Activated T-cell treated with anti-CD3 and anti-CD28 coated beads, Interleukin-2, amount 50 U/mL, for 4 hours (primary cell): ENCODE measurements around the gene SPATS2. TPM values are rescaled to one million over a fixed set of nuclear protein-coding genes. Genes with fewer than 3 reads are reported as not detected.
A peak's percentile ranks its signal among the peaks of the same experiment; 100 is the strongest.

Experiments
- ATAC-seq, 2 donors: fragments of 200-7000 bp; cut with Tn5 transposase; one replicate each; pipeline ENCODE4 v1.10.0; 2021
- DNase-seq: peaks from one replicate; pipeline ENCODE4 v3.0.0-alpha.2; 2020
- H3K27me3 Mint-ChIP-seq: one replicate; pipeline ENCODE4 v1.8.0; 2021; ENCODE audit warnings: low read depth, mixed read lengths
- H3K36me3 Mint-ChIP-seq: one replicate; pipeline ENCODE4 v1.8.0; 2022; ENCODE audit warnings: mixed read lengths; ENCODE audit not compliant: insufficient read depth
- H3K4me1 Mint-ChIP-seq: one replicate; pipeline ENCODE4 v1.8.0; 2021; ENCODE audit warnings: low read depth, mixed read lengths
- H3K4me3 Mint-ChIP-seq: one replicate; pipeline ENCODE4 v1.8.0; 2021; ENCODE audit warnings: mild to moderate bottlenecking, moderate library complexity, mixed read lengths
- H3K9me3 Mint-ChIP-seq: one replicate; pipeline ENCODE4 v1.8.0; 2021; ENCODE audit warnings: mixed read lengths
- total RNA-seq, 3 donors: library from RNA; stranded (reverse); gene quantifications; one replicate each; pipeline ENCODE4 v1.2.1, GENCODE V29; 2021

The SPATS2 gene
- total RNA-seq, 3 donors from 2014 or later: 6.9 to 7.2 (median 7.0) TPM

DNA sequence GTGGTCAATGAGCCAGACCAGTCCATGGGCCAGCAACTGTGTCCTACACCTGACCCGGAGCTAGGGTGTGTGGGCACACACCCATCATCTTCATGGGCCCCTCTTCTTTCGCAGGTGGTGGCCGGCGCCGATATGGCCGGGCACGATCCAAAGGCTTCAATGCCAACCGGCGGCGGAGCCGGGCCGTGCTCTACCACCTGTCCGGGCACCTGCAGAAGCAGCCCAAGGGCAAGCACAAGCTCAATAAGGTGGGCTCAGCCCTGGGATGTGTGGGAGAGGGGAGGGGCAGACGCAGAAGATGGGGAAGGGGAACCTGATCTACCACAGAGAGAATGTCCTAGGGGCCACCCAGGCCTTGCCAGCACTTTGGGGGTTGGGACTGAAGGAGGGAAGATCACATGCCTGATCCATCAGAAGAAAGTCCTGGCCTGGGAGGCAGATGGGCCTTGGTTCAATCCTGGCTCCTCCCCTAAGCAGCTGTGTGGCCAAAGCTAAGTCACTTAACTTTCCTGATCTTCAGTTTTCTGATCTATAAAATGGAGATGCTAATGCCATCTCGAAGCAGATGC lies 175.4 kb downstream of the SPATS2 start:
- H3K27me3 Mint-ChIP-seq: peaks cover 8% of the 10 kb centered on the region
- no peak for DNase-seq
- H3K4me3 Mint-ChIP-seq: no peak overlapping the region
- H3K36me3 Mint-ChIP-seq: no peaks in the 10 kb centered on the region
- no peak for ATAC-seq
- H3K4me1 Mint-ChIP-seq: peaks cover 12% of the 10 kb centered on the region
- H3K9me3 Mint-ChIP-seq: no peaks in the 10 kb centered on the region

DNA sequence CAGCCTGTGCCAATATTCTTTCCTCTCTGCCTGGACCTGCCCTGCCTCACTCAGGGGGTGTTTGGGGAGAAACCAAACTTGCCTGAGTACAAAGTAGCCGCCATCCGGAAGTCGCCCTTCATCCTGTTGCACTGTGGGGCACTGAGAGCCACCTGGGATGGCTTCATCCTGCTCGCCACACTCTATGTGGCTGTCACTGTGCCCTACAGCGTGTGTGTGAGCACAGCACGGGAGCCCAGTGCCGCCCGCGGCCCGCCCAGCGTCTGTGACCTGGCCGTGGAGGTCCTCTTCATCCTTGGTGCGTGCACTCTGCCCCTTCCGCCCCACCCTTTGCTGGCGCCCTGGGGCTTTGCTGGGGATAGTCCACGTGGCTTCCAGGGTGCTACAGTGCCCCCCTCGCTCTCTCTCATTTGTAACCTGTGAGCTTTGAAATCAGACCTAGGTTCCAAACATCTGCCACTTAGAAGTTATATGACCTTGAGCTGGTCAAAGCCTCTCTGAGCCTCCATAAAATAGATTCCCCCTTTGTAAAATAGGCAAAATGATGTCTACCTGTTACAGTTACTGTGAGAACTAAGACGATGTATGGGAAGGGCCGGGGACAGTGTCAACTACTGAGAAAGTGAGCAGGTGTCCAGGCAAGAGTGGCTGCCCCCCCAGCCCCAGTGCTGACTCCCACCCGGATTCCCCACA lies 176.1 kb downstream of the SPATS2 start:
- no peaks in the 10 kb centered on the region for H3K36me3 Mint-ChIP-seq
- peaks cover 14% of the 10 kb centered on the region for H3K27me3 Mint-ChIP-seq
- no peak for ATAC-seq
- peaks cover 14% of the 10 kb centered on the region for H3K4me1 Mint-ChIP-seq
- H3K4me3 Mint-ChIP-seq: no peak overlapping the region
- no peaks in the 10 kb centered on the region for H3K9me3 Mint-ChIP-seq
- DNase-seq: no peak

DNA sequence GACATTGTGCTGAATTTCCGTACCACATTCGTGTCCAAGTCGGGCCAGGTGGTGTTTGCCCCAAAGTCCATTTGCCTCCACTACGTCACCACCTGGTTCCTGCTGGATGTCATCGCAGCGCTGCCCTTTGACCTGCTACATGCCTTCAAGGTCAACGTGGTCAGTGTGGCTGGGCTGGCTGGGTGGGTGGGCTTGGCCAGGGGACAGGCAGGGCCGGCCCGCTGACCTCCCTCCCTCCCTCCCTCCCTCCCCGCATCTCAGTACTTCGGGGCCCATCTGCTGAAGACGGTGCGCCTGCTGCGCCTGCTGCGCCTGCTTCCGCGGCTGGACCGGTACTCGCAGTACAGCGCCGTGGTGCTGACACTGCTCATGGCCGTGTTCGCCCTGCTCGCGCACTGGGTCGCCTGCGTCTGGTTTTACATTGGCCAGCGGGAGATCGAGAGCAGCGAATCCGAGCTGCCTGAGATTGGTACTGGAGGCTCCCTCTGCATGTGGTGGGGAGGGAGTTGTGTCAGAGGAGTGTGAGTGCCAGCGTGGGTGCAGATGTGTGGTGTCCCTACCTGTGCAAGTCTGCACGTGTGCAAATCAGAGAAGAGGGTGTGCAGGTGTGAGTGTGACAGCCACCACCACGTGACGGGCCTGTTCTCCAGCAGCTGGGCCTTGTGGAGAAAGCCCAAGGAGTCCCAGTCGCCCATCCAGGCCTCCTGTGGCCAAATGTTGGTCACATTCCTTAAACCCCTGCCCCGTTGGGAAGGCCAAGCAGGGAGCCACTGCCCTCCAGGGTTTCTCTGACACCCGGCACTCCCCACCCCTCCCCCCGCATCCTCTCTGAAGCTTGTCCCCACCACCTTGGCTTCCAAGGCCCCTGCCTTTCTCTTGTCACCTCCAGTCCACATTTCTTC lies 176.9 kb downstream of the SPATS2 start:
- no peaks in the 10 kb centered on the region for H3K36me3 Mint-ChIP-seq
- H3K9me3 Mint-ChIP-seq: no peaks in the 10 kb centered on the region
- peaks cover 20% of the 10 kb centered on the region for H3K27me3 Mint-ChIP-seq
- H3K4me3 Mint-ChIP-seq: no peak overlapping the region
- ATAC-seq: no peak
- no peak for DNase-seq
- H3K4me1 Mint-ChIP-seq: peaks cover 16% of the 10 kb centered on the region

DNA sequence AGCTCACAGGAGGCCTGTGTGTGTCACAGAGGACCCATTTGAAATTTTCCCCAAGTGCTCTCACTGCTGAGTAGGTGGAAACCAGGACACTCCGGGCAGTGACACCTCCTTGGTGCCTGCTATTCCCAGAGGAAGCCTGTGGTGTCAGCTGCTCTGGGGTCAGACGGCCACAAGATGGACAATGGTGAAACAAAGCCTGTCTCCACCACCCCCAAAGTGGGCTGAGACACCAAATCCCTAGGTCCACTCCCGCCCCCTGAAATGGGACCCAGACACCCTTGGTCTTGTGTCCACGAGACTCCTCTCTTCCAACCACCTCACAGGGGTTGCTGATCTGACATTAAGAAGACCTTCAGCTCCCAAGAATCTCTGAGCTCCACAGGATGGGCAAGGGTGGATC lies 178.6 kb downstream of the SPATS2 start:
- no peak overlapping the region for H3K4me3 Mint-ChIP-seq
- DNase-seq (no peak), ATAC-seq (no peak)
- H3K9me3 Mint-ChIP-seq: no peaks in the 10 kb centered on the region
- peaks cover 7% of the 10 kb centered on the region for H3K4me1 Mint-ChIP-seq
- no peaks in the 10 kb centered on the region for H3K36me3 Mint-ChIP-seq
- H3K27me3 Mint-ChIP-seq: peaks cover 22% of the 10 kb centered on the region

DNA sequence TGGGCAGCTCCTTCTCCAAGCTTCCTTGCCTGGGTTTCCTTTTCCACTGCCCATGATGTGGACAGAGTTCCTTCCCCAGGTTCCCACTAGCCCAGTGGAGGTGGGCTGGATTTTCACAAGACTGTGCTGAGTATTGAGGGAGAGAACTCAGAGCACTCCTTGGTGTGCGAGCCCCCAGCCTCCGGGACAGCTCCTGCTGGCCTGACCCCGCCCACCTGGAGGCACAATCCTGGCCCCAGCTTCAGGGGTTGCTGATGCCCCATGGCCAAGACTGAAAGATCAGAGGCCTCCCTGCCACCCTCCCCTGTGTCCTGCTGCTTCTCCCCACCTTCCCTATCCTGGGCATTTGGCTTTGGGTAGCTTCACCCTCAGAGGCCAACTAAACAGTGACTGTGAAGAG lies 179.2 kb downstream of the SPATS2 start:
- DNase-seq: no peak

DNA sequence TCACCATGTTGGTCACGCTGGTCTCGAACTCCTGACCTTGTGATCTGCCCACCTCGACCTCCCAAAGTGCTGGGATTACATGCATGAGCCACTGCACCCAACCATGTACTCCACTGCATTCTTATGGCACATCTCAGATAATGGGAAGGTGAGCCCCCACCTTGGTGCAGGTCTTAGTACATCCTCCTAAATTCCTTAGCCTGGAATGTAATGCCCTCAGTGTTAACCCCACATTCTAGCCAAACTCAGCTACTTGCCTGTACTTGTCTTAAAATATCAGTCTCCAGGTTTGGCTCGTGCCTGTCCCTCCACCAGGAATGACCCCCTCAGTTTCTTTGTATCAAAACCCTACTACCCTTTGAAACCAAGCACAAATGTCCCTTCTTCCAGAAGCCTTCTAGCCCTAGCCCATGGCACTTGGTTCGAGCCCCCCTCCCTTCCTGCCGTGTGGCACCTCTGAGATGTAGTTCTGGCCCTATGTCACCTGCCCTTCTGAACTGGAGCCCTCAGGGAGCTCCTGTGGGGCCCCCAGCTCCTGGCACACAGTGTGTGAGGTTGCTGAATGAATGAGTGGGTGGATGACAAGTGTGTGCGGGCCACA lies 179.9 kb downstream of the SPATS2 start:
- Mint-ChIP-seq H3K9me3 (no peaks in the 10 kb centered on the region), H3K27me3 (peaks cover 22% of the 10 kb centered on the region), H3K36me3 (no peaks in the 10 kb centered on the region), H3K4me1 (peaks cover 5% of the 10 kb centered on the region), H3K4me3 (no peak overlapping the region)
- ATAC-seq (no peak), DNase-seq (no peak)

More for the DNA sequence above, 179.2 kb downstream of the SPATS2 start:
- no peak for ATAC-seq
- H3K4me1 Mint-ChIP-seq: peaks cover 5% of the 10 kb centered on the region
- peaks cover 22% of the 10 kb centered on the region for H3K27me3 Mint-ChIP-seq
- H3K9me3 Mint-ChIP-seq: no peaks in the 10 kb centered on the region
- H3K4me3 Mint-ChIP-seq: no peak overlapping the region
- H3K36me3 Mint-ChIP-seq: no peaks in the 10 kb centered on the region

DNA sequence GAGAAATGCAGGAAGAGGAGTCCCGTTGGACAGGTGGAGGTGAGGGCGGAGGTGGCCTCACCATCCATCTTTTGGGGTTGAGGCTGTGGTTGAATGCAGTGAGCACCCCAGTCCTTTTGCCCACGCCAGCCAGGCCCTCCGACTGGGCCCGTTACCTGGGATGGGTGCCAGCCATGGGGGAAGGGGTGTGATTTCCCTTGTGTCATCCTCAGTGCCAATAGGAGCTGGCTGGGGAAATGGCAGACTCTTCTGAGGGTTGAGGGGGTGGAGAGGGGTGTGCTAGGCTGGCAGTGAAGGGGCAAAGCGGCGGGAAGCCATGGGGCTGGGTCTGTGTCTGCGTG lies 181.2 kb downstream of the SPATS2 start:
- Mint-ChIP-seq H3K36me3 (no peaks in the 10 kb centered on the region), H3K27me3 (peaks cover 22% of the 10 kb centered on the region), H3K4me1 (peaks cover 5% of the 10 kb centered on the region), H3K4me3 (no peak overlapping the region), H3K9me3 (no peaks in the 10 kb centered on the region)
- ATAC-seq: peak in 1 of 2 donors; percentile 53
- no peak for DNase-seq

DNA sequence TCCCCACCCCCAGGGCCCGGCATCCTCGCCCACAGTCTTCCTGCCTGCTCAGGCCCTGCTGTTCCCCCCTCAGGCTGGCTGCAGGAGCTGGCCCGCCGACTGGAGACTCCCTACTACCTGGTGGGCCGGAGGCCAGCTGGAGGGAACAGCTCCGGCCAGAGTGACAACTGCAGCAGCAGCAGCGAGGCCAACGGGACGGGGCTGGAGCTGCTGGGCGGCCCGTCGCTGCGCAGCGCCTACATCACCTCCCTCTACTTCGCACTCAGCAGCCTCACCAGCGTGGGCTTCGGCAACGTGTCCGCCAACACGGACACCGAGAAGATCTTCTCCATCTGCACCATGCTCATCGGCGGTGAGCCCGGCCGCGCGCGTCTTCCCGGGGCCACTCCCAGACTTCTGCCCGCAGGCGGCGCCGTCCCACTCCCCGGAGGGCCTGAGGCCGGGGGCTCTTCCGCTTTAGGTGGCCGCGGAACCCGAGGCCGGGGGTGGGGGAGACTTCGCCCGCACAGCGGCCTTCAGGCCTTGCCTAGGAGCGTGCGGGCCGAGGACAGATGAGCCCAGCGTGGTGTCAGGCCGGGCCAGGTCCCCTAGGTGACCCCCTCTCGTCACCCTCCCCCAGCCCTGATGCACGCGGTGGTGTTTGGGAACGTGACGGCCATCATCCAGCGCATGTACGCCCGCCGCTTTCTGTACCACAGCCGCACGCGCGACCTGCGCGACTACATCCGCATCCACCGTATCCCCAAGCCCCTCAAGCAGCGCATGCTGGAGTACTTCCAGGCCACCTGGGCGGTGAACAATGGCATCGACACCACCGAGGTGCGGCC lies 181.8 kb downstream of the SPATS2 start:
- Mint-ChIP-seq H3K9me3 (no peaks in the 10 kb centered on the region), H3K27me3 (peaks cover 22% of the 10 kb centered on the region), H3K4me3 (peak overlapping the region; percentile 70), H3K4me1 (peaks cover 5% of the 10 kb centered on the region), H3K36me3 (no peaks in the 10 kb centered on the region)
- ATAC-seq (peak; percentile 50 to 56), DNase-seq (peak; percentile 21)

DNA sequence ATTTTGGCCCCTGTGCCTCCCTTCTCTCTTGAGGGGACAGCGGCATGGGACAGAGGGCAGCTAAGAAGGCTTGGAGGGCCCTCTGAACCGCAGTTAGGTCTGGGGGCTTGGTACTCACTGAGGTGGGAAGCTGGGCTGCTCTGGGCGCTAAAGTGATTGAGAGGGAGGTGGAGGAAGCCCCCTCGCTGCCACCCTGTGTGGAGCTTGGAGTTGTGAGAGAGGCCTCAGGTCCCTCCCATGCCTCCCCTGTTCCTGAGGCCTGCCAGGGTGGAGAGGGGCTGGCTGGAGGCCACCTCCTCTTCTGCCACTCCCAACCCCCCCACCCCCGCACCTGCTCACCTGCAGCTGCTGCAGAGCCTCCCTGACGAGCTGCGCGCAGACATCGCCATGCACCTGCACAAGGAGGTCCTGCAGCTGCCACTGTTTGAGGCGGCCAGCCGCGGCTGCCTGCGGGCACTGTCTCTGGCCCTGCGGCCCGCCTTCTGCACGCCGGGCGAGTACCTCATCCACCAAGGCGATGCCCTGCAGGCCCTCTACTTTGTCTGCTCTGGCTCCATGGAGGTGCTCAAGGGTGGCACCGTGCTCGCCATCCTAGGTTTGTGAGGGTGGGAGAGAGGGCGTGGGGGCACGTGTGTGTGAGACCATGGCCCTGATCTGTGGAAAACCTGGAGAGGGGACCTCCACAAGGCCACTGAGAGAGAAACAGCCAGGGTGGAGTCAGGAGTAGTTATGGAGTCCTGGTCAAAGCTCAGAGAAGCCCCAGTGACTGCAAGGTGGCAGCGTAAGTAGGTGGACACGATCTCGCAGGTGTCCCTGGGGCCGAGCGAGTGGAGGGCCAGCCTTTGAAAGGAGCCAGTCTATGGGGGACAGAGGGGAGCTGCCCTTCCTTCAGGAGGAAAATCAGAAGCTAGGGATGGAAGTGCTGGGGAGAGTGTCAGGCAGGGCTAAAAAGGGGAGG lies 182.8 kb downstream of the SPATS2 start:
- no peak for ATAC-seq
- peak overlapping the region; percentile 70 for H3K4me3 Mint-ChIP-seq

DNA sequence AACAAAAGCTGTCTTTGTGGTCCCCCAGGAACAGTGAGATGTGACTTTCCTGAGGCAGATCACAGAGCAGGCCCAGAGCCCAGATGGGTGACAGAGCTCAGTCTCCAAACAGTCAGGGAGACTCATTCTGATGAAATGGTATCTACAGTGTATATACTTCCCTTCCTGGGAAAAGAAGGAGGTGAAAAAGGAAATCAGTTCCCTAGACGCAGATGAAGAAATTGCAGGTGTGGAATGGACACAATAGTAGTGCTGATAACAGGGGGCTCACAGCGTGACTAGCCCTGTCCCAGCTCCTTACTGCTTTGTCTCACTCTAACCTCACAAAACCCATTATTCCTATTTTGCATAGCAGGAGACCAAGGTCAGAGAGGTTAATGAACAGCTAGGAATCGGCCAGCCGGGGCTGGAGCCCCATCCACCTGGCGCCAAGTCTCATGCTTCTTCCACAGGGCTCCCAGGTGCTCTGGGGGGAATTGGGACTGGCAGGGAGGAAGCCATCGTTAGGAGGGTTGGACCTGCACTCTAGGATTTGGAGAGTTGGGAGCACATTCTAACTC lies 183.5 kb downstream of the SPATS2 start:
- no peak overlapping the region for H3K4me3 Mint-ChIP-seq
- H3K36me3 Mint-ChIP-seq: no peaks in the 10 kb centered on the region

More for the DNA sequence above, 182.8 kb downstream of the SPATS2 start:
- Mint-ChIP-seq H3K4me1 (peaks cover 5% of the 10 kb centered on the region), H3K9me3 (no peaks in the 10 kb centered on the region), H3K27me3 (peaks cover 22% of the 10 kb centered on the region), H3K36me3 (no peaks in the 10 kb centered on the region)
- DNase-seq: no peak

DNA sequence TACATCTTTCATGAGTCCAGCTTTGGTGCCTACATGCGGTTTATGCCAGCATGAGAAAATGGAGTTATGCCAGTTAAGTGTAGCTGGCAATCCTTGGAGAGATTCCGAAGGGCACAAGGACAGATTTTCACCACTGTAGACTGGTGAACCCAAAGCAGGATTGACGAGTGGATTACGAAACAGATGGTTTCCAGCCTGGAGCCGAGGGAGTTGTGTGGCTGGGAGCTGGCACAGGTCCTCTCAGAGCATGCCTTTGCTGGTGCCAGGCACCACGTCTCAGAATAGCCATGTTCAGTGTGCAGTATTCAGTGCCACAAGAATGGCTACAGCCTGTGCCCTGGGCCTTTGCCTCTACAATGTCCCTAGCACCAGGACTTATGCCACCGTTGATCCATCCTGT lies 184.8 kb downstream of the SPATS2 start:
- ATAC-seq: no peak
- DNase-seq: no peak
- H3K36me3 Mint-ChIP-seq: peaks cover 5% of the 10 kb centered on the region
- no peak overlapping the region for H3K4me3 Mint-ChIP-seq
- H3K27me3 Mint-ChIP-seq: peaks cover 22% of the 10 kb centered on the region
- H3K9me3 Mint-ChIP-seq: no peaks in the 10 kb centered on the region
- H3K4me1 Mint-ChIP-seq: peaks cover 6% of the 10 kb centered on the region

More for the DNA sequence above, 183.5 kb downstream of the SPATS2 start:
- H3K9me3 Mint-ChIP-seq: no peaks in the 10 kb centered on the region
- ATAC-seq (no peak), DNase-seq (no peak)
- peaks cover 22% of the 10 kb centered on the region for H3K27me3 Mint-ChIP-seq
- H3K4me1 Mint-ChIP-seq: peaks cover 5% of the 10 kb centered on the region

DNA sequence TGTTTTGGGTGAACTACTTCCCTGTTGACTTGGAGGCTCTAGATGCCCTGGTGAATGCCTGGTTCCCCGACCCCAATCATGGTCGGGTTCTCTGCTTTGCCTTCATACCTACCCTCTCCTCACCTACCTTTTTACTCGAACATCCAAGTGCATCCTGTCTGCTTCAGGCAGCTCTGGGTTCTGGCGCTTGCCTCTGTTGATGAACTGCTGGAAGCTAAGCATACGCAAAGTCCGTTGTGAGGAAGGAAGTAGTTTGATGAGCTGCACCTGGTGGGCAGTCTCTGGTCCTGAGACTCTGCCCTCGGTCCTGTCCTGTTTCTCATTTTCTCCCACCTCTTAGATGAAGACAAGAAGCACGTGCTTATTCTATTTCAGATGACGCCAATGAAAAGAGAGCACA lies 185.2 kb downstream of the SPATS2 start:
- DNase-seq (no peak), ATAC-seq (no peak)
- Mint-ChIP-seq H3K27me3 (peaks cover 19% of the 10 kb centered on the region), H3K4me3 (no peak overlapping the region), H3K36me3 (peaks cover 5% of the 10 kb centered on the region), H3K4me1 (peaks cover 6% of the 10 kb centered on the region), H3K9me3 (no peaks in the 10 kb centered on the region)

DNA sequence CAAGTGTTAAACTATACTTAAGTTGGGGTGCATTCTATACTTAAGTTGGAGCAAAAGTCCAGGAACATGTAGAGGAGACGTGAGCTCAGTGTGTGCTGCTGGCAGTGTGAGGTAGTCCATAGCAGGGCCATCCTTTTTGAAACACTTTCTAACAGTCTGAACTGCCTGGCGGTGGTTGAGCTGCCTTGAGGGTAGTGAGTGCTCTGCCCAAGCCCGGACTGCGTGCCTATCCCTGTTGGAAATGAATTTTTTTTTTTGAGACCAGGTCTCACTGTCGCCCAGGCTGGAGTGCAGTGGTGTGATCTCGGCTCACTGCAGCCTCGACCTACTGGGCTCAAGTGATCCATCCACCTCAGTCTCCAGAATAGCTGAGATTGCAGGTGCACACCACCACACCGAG lies 185.6 kb downstream of the SPATS2 start:
- Mint-ChIP-seq H3K4me1 (peaks cover 6% of the 10 kb centered on the region), H3K36me3 (peaks cover 5% of the 10 kb centered on the region), H3K9me3 (no peaks in the 10 kb centered on the region), H3K27me3 (peaks cover 16% of the 10 kb centered on the region), H3K4me3 (no peak overlapping the region)
- no peak for ATAC-seq
- DNase-seq: no peak
